ENCODE results near the gene ZNF74. TPM values are rescaled to one million over a fixed set of nuclear protein-coding genes. Genes with fewer than 3 reads are reported as not detected.
"Not testable (repeated sequence)": the region's sequence is repeated elsewhere in the genome, so short reads cannot be mapped to it uniquely, and the experiment has no call there.

ZNF74 gene
- total RNA-seq, 1 experiment from 2014 or later = 11.9 TPM

- DNase-seq (ENCODE audit: extremely low read depth, low read depth) = not testable (repeated sequence)
Measured at GRCh38 chr22:20374130-20374529, 19.8 kb upstream of the ZNF74 start.

- not testable (repeated sequence) for DNase-seq (ENCODE audit: extremely low read depth, low read depth)
Measured at GRCh38 chr22:20376281-20376680, 17.7 kb upstream of the ZNF74 start.

- not testable (repeated sequence) for DNase-seq (ENCODE audit: extremely low read depth, low read depth)
Measured at GRCh38 chr22:20376983-20377382, 17.0 kb upstream of the ZNF74 start.

GRCh38 chr22:20378110-20378509 is 15.8 kb upstream of the ZNF74 start:
- no peak for DNase-seq (ENCODE audit: extremely low read depth, low read depth)

GRCh38 chr22:20378684-20379083 is 15.3 kb upstream of the ZNF74 start:
- not testable (repeated sequence) for DNase-seq (ENCODE audit: extremely low read depth, low read depth)

- DNase-seq (ENCODE audit: extremely low read depth, low read depth) = no peak
Measured at GRCh38 chr22:20380486-20380885, 13.5 kb upstream of the ZNF74 start.

GRCh38 chr22:20383538-20383937 is 10.4 kb upstream of the ZNF74 start:
- no peak for DNase-seq (ENCODE audit: extremely low read depth, low read depth)

- no peak for DNase-seq (ENCODE audit: extremely low read depth, low read depth)
Measured at GRCh38 chr22:20384171-20384570, 9.8 kb upstream of the ZNF74 start.

- DNase-seq (ENCODE audit: extremely low read depth, low read depth) = no peak
Measured at GRCh38 chr22:20384865-20385264, 9.1 kb upstream of the ZNF74 start.

- no peak for DNase-seq (ENCODE audit: extremely low read depth, low read depth)
Measured at GRCh38 chr22:20386336-20386735, 7.6 kb upstream of the ZNF74 start.

GRCh38 chr22:20386972-20387371 is 7.0 kb upstream of the ZNF74 start:
- DNase-seq (ENCODE audit: extremely low read depth, low read depth) = no peak

- DNase-seq (ENCODE audit: extremely low read depth, low read depth) = no peak
Measured at GRCh38 chr22:20388200-20388599, 5.8 kb upstream of the ZNF74 start.

GRCh38 chr22:20389288-20389687 is 4.7 kb upstream of the ZNF74 start:
- DNase-seq (ENCODE audit: extremely low read depth, low read depth) = no peak

GRCh38 chr22:20390394-20390907 is 3.5 kb upstream of the ZNF74 start:
- DNase-seq (ENCODE audit: extremely low read depth, low read depth) = no peak

- no peak for DNase-seq (ENCODE audit: extremely low read depth, low read depth)
Measured at GRCh38 chr22:20391222-20391621, 2.7 kb upstream of the ZNF74 start.

GRCh38 chr22:20392365-20392881 is 1.5 kb upstream of the ZNF74 start:
- DNase-seq (ENCODE audit: extremely low read depth, low read depth) = not testable (repeated sequence)

GRCh38 chr22:20392983-20393704 is 807 bp upstream of the ZNF74 start:
- no peak for DNase-seq (ENCODE audit: extremely low read depth, low read depth)

GRCh38 chr22:20395181-20395906 is 1.4 kb downstream of the ZNF74 start:
- no peak for DNase-seq (ENCODE audit: extremely low read depth, low read depth)

GRCh38 chr22:20395907-20396287 is 1.9 kb downstream of the ZNF74 start:
- DNase-seq (ENCODE audit: extremely low read depth, low read depth) = no peak

- DNase-seq (ENCODE audit: extremely low read depth, low read depth) = no peak
Measured at GRCh38 chr22:20396639-20397038, 2.7 kb downstream of the ZNF74 start.

- no peak for DNase-seq (ENCODE audit: extremely low read depth, low read depth)
Measured at GRCh38 chr22:20397498-20397897, 3.5 kb downstream of the ZNF74 start.

- no peak for DNase-seq (ENCODE audit: extremely low read depth, low read depth)
Measured at GRCh38 chr22:20398420-20398819, 4.5 kb downstream of the ZNF74 start.

Measured in NCI-H460 (cell line).